ENCODE measurements around the gene FOXO6. TPM values are rescaled to one million over a fixed set of nuclear protein-coding genes. Genes with fewer than 3 reads are reported as not detected.

The FOXO6 gene
- total RNA-seq, 1 donor from 2014 or later: 38.4 TPM

GRCh38 chr1:41428738-41429640, 67.8 kb downstream of the FOXO6 start:
- no peak for DNase-seq (ENCODE audit: low spot score in 2 of 2, unreplicated experiment in 2 of 2)
- TF ChIP-seq, protein P1, sequence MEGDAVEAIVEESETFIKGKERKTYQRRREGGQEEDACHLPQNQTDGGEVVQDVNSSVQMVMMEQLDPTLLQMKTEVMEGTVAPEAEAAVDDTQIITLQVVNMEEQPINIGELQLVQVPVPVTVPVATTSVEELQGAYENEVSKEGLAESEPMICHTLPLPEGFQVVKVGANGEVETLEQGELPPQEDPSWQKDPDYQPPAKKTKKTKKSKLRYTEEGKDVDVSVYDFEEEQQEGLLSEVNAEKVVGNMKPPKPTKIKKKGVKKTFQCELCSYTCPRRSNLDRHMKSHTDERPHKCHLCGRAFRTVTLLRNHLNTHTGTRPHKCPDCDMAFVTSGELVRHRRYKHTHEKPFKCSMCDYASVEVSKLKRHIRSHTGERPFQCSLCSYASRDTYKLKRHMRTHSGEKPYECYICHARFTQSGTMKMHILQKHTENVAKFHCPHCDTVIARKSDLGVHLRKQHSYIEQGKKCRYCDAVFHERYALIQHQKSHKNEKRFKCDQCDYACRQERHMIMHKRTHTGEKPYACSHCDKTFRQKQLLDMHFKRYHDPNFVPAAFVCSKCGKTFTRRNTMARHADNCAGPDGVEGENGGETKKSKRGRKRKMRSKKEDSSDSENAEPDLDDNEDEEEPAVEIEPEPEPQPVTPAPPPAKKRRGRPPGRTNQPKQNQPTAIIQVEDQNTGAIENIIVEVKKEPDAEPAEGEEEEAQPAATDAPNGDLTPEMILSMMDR (IDR thresholded peaks at IDR 0.05; ENCODE audit: unreplicated experiment): no peak
- Mint-ChIP-seq H3K4me1 (peaks cover 60% of the 10 kb centered on the region), H3K27ac (peak overlapping the region; percentile 51), H3K4me3 (no peak overlapping the region), H3K27me3 (ENCODE audit: low read depth) (no peaks in the 10 kb centered on the region), H3K9me3 (no peaks in the 10 kb centered on the region), H3K36me3 (no peaks in the 10 kb centered on the region)

DNA sequence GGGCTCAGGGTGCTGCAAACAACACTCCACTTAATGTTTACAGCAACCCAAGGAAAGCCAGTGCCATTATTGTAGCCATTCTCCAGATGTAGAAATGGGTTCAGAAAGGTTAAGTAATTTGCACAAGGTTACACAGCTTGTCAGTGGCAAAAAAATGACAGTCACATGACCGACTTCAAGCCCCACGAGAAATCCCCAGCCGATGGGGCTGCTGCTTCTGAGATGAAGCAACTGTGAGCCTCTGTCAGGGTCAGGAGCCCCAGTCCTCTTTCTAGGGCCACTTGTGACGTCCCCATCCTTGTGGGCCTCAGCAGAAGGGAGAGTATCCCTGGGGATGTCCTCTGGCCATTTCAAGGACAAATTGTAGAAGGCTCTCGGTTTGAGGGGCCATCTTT, 68.4 kb downstream of the FOXO6 start:
- H3K4me3 Mint-ChIP-seq: no peak overlapping the region
- TF ChIP-seq, protein P1 (IDR thresholded peaks at IDR 0.05; ENCODE audit: unreplicated experiment): no peak
- DNase-seq (ENCODE audit: low spot score in 2 of 2, unreplicated experiment in 2 of 2): no peak
- peaks cover 67% of the 10 kb centered on the region for H3K4me1 Mint-ChIP-seq
- H3K9me3 Mint-ChIP-seq: no peaks in the 10 kb centered on the region
- no peaks in the 10 kb centered on the region for H3K27me3 Mint-ChIP-seq (ENCODE audit: low read depth)
- no peaks in the 10 kb centered on the region for H3K36me3 Mint-ChIP-seq
- no peak overlapping the region for H3K27ac Mint-ChIP-seq

GRCh38 chr1:41430069-41430468, 68.8 kb downstream of the FOXO6 start:
- H3K9me3 Mint-ChIP-seq: no peaks in the 10 kb centered on the region
- no peak overlapping the region for H3K4me3 Mint-ChIP-seq
- no peak for DNase-seq (ENCODE audit: low spot score in 2 of 2, unreplicated experiment in 2 of 2)
- H3K27me3 Mint-ChIP-seq (ENCODE audit: low read depth): no peaks in the 10 kb centered on the region
- peak overlapping the region; percentile 20 for H3K27ac Mint-ChIP-seq
- peaks cover 71% of the 10 kb centered on the region for H3K4me1 Mint-ChIP-seq
- H3K36me3 Mint-ChIP-seq: no peaks in the 10 kb centered on the region
- TF ChIP-seq, protein P1 (IDR thresholded peaks at IDR 0.05; ENCODE audit: unreplicated experiment): no peak

GRCh38 chr1:41430582-41430981, 69.3 kb downstream of the FOXO6 start:
- H3K9me3 Mint-ChIP-seq: no peaks in the 10 kb centered on the region
- TF ChIP-seq, protein P1 (IDR thresholded peaks at IDR 0.05; ENCODE audit: unreplicated experiment): no peak
- no peak overlapping the region for H3K4me3 Mint-ChIP-seq
- peaks cover 76% of the 10 kb centered on the region for H3K4me1 Mint-ChIP-seq
- H3K36me3 Mint-ChIP-seq: no peaks in the 10 kb centered on the region
- no peaks in the 10 kb centered on the region for H3K27me3 Mint-ChIP-seq (ENCODE audit: low read depth)
- no peak for DNase-seq (ENCODE audit: low spot score in 2 of 2, unreplicated experiment in 2 of 2)
- H3K27ac Mint-ChIP-seq: no peak overlapping the region

DNA sequence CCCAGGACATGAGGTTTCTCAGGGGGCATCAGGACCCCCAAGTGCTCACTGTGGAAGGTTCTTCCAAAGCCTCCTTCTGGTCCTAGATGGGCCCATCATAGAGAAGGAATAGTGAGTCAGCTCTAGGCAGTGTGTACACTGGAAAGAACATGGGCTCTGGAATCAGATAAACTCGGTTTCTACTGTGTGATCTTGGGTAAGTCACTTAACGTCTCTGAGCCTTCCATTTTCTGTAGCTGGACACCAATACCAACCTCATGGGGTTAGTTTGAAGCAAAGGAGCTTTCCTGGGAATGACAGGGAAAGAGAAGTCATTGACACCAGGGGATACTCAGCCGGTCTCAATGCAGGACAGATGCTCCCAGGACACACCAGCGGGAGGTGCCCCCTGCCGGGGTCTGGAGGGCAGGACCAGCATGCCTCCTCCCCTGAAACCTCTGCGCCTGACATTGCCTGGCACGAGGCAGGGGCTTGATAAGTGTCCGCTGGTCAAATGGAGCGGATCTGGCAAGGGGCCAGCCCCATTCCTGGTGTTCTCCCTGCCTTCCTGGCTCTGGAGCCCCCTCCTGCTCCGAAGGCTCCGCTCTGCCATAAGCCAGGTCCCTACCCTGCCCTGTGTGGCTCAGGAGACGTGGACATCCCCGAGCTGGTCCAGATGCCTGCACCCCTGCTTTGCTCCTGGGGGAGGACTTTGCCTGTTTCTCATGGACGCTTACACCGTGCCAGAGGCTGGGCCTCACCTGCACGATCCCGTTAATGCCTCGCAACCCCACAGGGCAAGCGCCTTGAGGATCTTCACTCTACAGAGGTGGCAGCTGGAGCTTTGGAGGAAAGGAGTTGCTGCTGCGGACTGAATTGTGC, 70.5 kb downstream of the FOXO6 start:
- Mint-ChIP-seq H3K36me3 (no peaks in the 10 kb centered on the region), H3K27ac (peak overlapping the region; percentile 80), H3K4me1 (peaks cover 87% of the 10 kb centered on the region), H3K27me3 (ENCODE audit: low read depth) (no peaks in the 10 kb centered on the region), H3K9me3 (no peaks in the 10 kb centered on the region), H3K4me3 (no peak overlapping the region)
- TF ChIP-seq, protein P1 (IDR thresholded peaks at IDR 0.05; ENCODE audit: unreplicated experiment): no peak
- DNase-seq (ENCODE audit: low spot score in 2 of 2, unreplicated experiment in 2 of 2): peak; percentile 50 to 56

Other genes starting within 250 kb of the FOXO6 start
- 51.5 to 59.1 TPM (median 58.8 TPM) in 3 replicates for gene SCMH1, start 119.1 kb upstream of the FOXO6 start, total RNA-seq
- gene EDN2, start 123.2 kb downstream of the FOXO6 start, total RNA-seq: 2.7 to 4.1 TPM (median 3.5 TPM) in 3 replicates

Measured in mesothelial cell of epicardium (in vitro differentiated cells).